Stimulated activated CD4-positive, alpha-beta T cell treated with anti-CD3 and anti-CD28 coated beads, TNF-alpha, amount 100 ng/mL, for 4 hours (primary cell): ENCODE data around the gene HCCS.
"Not testable (repeated sequence)": the region's sequence is repeated elsewhere in the genome, so short reads cannot be mapped to it uniquely, and the experiment has no call there.

Source experiments
- DNase-seq, 3 experiments: peaks; one replicate each; pipeline ENCODE4 v3.0.0-alpha.2; 2020; ENCODE audit warnings: low read depth in 3 of 3

Gene HCCS

DNA sequence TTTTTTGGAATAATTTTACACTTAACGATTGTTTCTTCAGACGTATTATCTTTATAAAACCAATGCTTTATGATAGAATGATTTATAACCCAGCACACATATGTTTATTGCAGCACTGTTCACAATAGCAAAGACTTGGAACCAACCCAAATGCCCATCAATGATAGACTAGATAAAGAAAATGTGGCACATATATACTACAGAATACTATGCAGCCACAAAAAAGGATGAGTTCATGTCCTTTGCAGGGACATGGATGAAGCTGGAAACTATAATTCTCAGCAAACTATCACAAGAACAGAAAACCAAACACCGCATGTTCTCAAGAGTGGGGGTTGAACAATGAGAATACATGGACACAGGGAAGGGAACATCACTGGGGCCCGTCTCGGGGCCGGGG, 12.0 kb downstream of the HCCS start:
- not testable (repeated sequence) for DNase-seq

- DNase-seq, result no peak
These were observed 13.0 kb downstream of the HCCS start for GRCh38 chrX:11124112-11124511.

DNA sequence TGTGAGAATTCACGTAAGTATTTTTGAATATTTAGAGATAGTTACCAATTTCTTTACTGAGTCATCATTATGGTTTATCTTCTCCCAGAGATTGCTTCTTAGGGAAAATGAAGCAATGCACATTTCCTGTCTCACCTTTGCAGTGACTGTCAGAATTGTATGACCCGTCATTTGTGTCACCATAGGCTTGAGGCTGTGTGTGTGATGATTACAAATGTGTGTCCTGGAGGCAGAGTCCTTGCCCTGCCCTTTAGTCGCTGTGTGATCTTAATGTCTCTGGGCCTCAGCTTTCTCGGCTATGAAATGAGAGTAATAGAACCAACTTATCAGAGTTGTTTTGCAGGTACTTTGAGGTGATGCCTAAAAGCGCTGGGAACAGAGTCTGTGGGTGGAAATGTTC, 13.9 kb downstream of the HCCS start:
- no peak for DNase-seq

DNA sequence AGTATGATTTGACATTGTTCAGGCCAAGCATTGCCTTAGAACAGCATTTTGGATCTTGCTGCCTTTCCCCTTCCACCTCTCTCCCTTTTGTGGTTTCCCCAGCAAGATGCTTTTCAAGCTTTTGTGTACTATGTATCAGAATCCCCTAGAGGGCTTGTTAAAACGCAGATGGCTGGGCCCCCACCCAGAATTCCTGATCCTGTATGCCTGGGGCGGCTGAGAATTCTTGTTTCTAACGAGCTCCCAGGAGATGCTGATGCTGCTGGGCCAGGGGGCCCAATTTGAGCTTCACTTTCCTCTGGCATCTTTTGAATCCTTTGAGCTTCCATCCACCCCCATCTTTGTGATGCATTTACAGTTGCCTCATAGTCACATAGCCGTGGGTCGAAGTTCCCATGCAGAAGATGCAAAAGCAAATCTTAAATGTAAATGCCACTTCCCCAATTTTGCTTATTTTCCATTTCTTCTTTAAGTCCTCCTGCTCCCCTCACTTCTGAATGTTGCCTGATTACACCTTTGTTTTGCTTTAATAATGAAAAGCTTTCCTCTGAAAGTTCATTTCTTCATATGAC, 18.5 kb downstream of the HCCS start:
- DNase-seq, result no peak

GRCh38 chrX:11130136-11130535, 19.0 kb downstream of the HCCS start:
- no peak for DNase-seq

DNA sequence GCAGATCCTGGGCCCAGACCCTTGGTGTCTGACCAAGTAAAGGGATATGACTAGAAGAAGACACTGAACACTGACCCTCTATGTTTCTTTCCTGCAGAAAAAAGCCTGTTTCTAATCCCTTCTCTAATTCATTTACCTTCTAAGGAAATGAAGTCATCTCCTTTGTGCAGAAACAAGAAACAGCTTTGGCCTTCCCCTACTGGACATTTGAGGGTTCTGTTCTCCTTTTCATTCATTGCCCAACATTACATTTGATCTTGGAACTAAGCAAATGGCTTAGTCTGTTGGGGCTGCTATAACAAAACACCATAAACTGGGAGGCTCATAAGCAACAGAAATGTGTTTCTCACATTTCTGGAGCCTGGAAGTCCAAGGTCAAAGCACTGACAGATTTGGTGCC, 20.0 kb downstream of the HCCS start:
- DNase-seq, result no peak

DNA sequence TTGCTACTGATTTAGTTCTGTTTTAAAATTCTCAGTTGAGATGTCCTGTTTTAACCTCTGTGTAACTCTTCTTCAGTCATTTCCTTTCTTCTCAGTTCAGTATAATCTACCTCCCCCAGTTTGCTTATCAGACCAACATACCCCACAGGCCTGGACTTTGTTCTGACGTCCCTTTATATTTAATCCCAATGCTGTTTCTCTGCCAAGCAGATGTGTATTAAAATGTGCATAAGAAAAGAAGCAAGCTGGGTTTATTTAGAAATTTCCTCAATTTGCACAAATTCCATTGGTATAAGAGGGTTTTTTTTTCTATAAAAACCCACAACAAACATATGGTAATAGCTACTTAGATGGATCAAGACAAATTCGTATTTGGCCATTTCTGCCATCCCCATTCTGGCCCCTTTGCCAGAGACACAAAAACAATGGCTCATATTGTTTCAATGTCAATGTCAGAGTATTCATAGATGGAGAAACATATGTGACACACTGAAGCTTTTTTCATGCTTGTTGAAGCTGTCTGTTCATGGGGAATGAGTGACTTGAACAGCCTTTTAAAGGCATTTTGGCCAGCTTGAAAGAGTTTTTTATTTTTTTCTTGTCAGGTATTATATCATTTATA, 24.5 kb downstream of the HCCS start:
- DNase-seq, result no peak

DNA sequence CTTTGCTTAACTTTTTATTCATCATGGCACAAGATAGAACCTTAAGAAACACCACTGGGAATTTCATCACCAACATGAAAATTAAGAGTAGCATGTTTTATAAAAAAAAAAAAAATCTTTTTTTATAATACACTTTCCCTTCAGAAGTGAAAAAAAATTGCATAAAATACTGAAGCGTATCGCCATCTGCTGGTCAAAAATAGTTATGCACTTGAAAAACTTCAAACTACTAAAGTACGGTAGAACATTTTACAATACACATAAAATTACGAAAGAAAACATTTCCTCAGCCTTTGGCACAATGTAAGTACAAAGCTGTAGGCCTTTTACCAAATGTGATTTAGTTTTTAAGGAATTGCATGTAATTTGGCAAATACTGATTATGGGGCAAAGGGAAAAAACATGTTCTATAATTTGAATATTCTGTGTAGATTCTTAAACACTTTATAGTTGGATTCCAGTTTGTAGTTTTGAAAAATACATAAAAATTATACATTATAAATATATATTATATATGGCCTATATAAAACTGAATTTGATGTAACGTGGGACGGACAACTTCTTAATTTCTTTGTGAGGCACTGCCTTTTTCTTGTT, 26.5 kb downstream of the HCCS start:
- DNase-seq, result no peak

GRCh38 chrX:11138498-11139390, 27.6 kb downstream of the HCCS start:
- no peak for DNase-seq

- peak in 2 of 3 experiments; percentile 1 to 12 for DNase-seq
These were observed 33.0 kb downstream of the HCCS start for GRCh38 chrX:11143931-11144678.

GRCh38 chrX:11146411-11146810, 35.3 kb downstream of the HCCS start:
- DNase-seq, result no peak

- no peak for DNase-seq
These were observed 37.3 kb downstream of the HCCS start for GRCh38 chrX:11148401-11148800.

DNA sequence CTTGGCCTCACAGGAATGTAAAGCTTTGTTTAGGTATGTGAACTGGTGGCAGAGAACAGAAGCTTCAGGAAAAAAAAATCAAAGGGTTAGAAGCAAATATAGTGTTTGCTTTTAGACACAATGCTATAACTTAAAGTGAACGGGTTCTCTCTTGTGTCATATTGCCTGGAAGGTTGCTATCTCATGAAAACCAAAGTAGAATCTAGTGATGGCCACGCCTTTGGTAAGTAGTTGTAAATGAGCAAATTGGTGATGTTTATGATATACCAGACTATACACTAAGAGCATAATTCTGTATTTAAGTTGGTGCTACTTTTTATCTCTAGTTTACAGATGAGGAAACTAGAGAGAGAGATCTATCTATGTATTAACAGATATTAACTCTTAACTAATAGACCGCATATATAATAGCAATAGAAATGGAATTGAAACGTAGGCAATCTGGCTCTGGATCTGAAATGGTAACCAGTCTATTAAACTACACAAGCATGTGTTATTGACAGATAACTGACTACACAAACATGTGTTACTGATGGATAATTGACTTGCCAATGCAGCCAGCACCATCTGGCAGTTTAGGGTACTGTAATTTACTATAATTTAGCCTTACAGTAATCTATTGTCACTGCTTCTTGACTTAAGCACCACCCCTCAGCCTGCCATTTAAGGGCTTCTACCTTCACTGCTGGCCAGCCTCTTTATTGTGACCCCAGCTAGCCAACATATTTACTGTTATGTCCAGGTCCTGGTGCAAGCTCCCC, 40.8 kb downstream of the HCCS start:
- DNase-seq, result no peak

DNA sequence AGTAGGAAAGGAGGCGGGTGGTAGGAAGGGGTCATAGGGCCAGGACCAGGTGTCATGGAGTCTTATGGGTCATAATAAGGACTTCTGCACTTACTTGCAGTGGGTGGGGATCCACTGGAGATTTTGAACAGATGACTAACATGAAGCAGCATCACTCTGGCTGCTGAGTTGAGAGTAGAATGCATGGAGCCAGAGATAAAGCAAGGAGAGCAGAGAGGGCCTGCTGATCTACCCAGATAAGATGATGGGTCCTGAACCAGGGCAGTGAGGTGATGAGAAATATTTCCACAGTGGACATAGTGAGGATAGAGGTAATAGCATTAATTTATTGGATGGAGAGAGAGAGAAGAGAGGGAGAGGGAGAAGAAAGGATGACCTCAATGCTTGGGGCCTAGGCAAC, 48.0 kb downstream of the HCCS start:
- no peak for DNase-seq

GRCh38 chrX:11164433-11164832, 53.3 kb downstream of the HCCS start:
- no peak for DNase-seq

DNA sequence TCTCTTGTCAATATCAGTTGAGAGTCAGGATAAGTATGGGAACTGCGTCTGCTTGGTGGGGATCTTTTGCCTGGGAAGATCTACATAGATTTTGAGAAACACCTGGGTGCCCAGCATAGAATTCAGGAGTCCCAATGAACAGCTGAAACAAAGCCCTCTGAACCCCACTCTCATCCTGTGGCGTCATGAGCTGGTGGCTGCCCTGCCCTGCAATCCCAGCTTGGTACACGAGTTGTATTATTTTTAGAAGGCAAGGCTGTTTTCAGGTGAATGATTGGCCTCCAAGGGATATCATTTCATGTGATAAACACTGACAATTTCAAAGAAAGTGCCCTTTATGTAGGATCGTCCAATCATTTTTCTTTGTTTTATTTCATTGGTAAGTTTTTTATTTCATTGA, 60.8 kb downstream of the HCCS start:
- DNase-seq, result no peak

DNA sequence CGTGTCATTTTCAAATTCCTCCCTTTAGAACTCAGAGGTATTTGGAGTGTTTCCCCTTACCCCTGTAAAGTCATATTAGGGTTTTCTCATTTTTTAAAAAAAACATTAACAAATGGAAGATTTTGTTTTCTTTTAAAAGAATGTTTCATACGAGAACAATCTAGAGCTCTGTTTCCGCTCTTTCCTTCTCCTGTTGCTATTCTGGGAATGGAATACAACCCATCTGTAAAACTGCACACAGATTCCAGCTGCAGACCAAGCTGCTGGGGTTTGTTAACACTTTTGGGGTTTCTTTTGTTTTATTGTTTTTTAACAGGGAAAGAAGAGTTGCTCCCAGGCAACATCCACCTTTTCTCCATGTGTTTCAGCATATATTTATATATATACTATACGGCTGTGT, 61.3 kb downstream of the HCCS start:
- DNase-seq, result no peak
